Measurements from ENCODE around the gene FERMT3.

Gene FERMT3

GRCh38 chr11:64232967-64233315 is 26.4 kb downstream of the FERMT3 start:
- Histone ChIP-seq H3K9me3 (ENCODE audit: control insufficient read depth, low read depth, low read length) (no peaks in the 10 kb centered on the region), H3K9ac (ENCODE audit: low read length) (no peak overlapping the region), H3K27ac (ENCODE audit: low read length) (no peak overlapping the region), H3K27me3 (ENCODE audit: control insufficient read depth, insufficient read depth, low read length) (peaks cover 30% of the 10 kb centered on the region), H3K4me1 (ENCODE audit: control insufficient read depth, low read depth, low read length) (peaks cover 4% of the 10 kb centered on the region), H3K36me3 (ENCODE audit: control insufficient read depth, low read depth, low read length) (no peaks in the 10 kb centered on the region), H3K4me3 (ENCODE audit: low read length) (no peak overlapping the region)

GRCh38 chr11:64233913-64234586 is 27.5 kb downstream of the FERMT3 start, which contains the start of gene VEGFB:
VEGFB (plus strand) TSS chr11:64234584; CDS start chr11:64234834, 250 bp downstream.
- H3K4me3 ChIP-seq (ENCODE audit: low read length) = peak within 1 kb of the TSS; percentile 56
- peaks cover 30% of the 10 kb centered on the region for H3K27me3 ChIP-seq (ENCODE audit: control insufficient read depth, insufficient read depth, low read length)
- H3K9ac ChIP-seq (ENCODE audit: low read length) = peak within 1 kb of the TSS; percentile 6
- peaks cover 4% of the 10 kb centered on the region for H3K4me1 ChIP-seq (ENCODE audit: control insufficient read depth, low read depth, low read length)
- H3K36me3 ChIP-seq (ENCODE audit: control insufficient read depth, low read depth, low read length) = no peaks in the 10 kb centered on the region
- no peaks in the 10 kb centered on the region for H3K9me3 ChIP-seq (ENCODE audit: control insufficient read depth, low read depth, low read length)
- no peak within 1 kb of the TSS for H3K27ac ChIP-seq (ENCODE audit: low read length)

GRCh38 chr11:64234647-64235379 is 28.3 kb downstream of the FERMT3 start:
- H3K9me3 ChIP-seq (ENCODE audit: control insufficient read depth, low read depth, low read length) = no peaks in the 10 kb centered on the region
- peaks cover 30% of the 10 kb centered on the region for H3K27me3 ChIP-seq (ENCODE audit: control insufficient read depth, insufficient read depth, low read length)
- no peak overlapping the region for H3K9ac ChIP-seq (ENCODE audit: low read length)
- H3K4me1 ChIP-seq (ENCODE audit: control insufficient read depth, low read depth, low read length) = peaks cover 4% of the 10 kb centered on the region
- no peak overlapping the region for H3K27ac ChIP-seq (ENCODE audit: low read length)
- peak overlapping the region; percentile 53 for H3K4me3 ChIP-seq (ENCODE audit: low read length)
- no peaks in the 10 kb centered on the region for H3K36me3 ChIP-seq (ENCODE audit: control insufficient read depth, low read depth, low read length)

- peaks cover 4% of the 10 kb centered on the region for H3K4me1 ChIP-seq (ENCODE audit: control insufficient read depth, low read depth, low read length)
- no peaks in the 10 kb centered on the region for H3K36me3 ChIP-seq (ENCODE audit: control insufficient read depth, low read depth, low read length)
- no peak overlapping the region for H3K27ac ChIP-seq (ENCODE audit: low read length)
- peak overlapping the region; percentile 53 for H3K4me3 ChIP-seq (ENCODE audit: low read length)
- H3K9me3 ChIP-seq (ENCODE audit: control insufficient read depth, low read depth, low read length) = no peaks in the 10 kb centered on the region
- H3K27me3 ChIP-seq (ENCODE audit: control insufficient read depth, insufficient read depth, low read length) = peaks cover 30% of the 10 kb centered on the region
- no peak overlapping the region for H3K9ac ChIP-seq (ENCODE audit: low read length)
Measured at GRCh38 chr11:64235437-64236161, 29.1 kb downstream of the FERMT3 start.

GRCh38 chr11:64237484-64237951 is 31.0 kb downstream of the FERMT3 start:
- Histone ChIP-seq H3K27me3 (ENCODE audit: control insufficient read depth, insufficient read depth, low read length) (peaks cover 21% of the 10 kb centered on the region), H3K36me3 (ENCODE audit: control insufficient read depth, low read depth, low read length) (no peaks in the 10 kb centered on the region), H3K9ac (ENCODE audit: low read length) (no peak overlapping the region), H3K9me3 (ENCODE audit: control insufficient read depth, low read depth, low read length) (no peaks in the 10 kb centered on the region), H3K4me3 (ENCODE audit: low read length) (no peak overlapping the region), H3K4me1 (ENCODE audit: control insufficient read depth, low read depth, low read length) (no peaks in the 10 kb centered on the region), H3K27ac (ENCODE audit: low read length) (no peak overlapping the region)

- Histone ChIP-seq H3K27ac (ENCODE audit: low read length) (no peak overlapping the region), H3K36me3 (ENCODE audit: control insufficient read depth, low read depth, low read length) (no peaks in the 10 kb centered on the region), H3K27me3 (ENCODE audit: control insufficient read depth, insufficient read depth, low read length) (peaks cover 15% of the 10 kb centered on the region), H3K4me3 (ENCODE audit: low read length) (no peak overlapping the region), H3K4me1 (ENCODE audit: control insufficient read depth, low read depth, low read length) (no peaks in the 10 kb centered on the region), H3K9ac (ENCODE audit: low read length) (no peak overlapping the region), H3K9me3 (ENCODE audit: control insufficient read depth, low read depth, low read length) (no peaks in the 10 kb centered on the region)
Measured at GRCh38 chr11:64238076-64238475, 31.6 kb downstream of the FERMT3 start.

GRCh38 chr11:64238999-64239398 is 32.5 kb downstream of the FERMT3 start:
- Histone ChIP-seq H3K27ac (ENCODE audit: low read length) (no peak overlapping the region), H3K9me3 (ENCODE audit: control insufficient read depth, low read depth, low read length) (no peaks in the 10 kb centered on the region), H3K4me3 (ENCODE audit: low read length) (no peak overlapping the region), H3K27me3 (ENCODE audit: control insufficient read depth, insufficient read depth, low read length) (peaks cover 7% of the 10 kb centered on the region), H3K36me3 (ENCODE audit: control insufficient read depth, low read depth, low read length) (peaks cover 9% of the 10 kb centered on the region), H3K4me1 (ENCODE audit: control insufficient read depth, low read depth, low read length) (no peaks in the 10 kb centered on the region), H3K9ac (ENCODE audit: low read length) (no peak overlapping the region)

GRCh38 chr11:64239662-64240434 is 33.3 kb downstream of the FERMT3 start:
- H3K9me3 ChIP-seq (ENCODE audit: control insufficient read depth, low read depth, low read length) = no peaks in the 10 kb centered on the region
- H3K9ac ChIP-seq (ENCODE audit: low read length) = peak overlapping the region; percentile 49
- peak overlapping the region; percentile 49 for H3K27ac ChIP-seq (ENCODE audit: low read length)
- H3K4me3 ChIP-seq (ENCODE audit: low read length) = peak overlapping the region; percentile 66
- H3K4me1 ChIP-seq (ENCODE audit: control insufficient read depth, low read depth, low read length) = no peaks in the 10 kb centered on the region
- peaks cover 7% of the 10 kb centered on the region for H3K27me3 ChIP-seq (ENCODE audit: control insufficient read depth, insufficient read depth, low read length)
- peaks cover 13% of the 10 kb centered on the region for H3K36me3 ChIP-seq (ENCODE audit: control insufficient read depth, low read depth, low read length)

- Histone ChIP-seq H3K4me3 (ENCODE audit: low read length) (peak within 1 kb of the TSS; percentile 66), H3K27me3 (ENCODE audit: control insufficient read depth, insufficient read depth, low read length) (no peaks in the 10 kb centered on the region), H3K36me3 (ENCODE audit: control insufficient read depth, low read depth, low read length) (peaks cover 13% of the 10 kb centered on the region), H3K9me3 (ENCODE audit: control insufficient read depth, low read depth, low read length) (no peaks in the 10 kb centered on the region), H3K4me1 (ENCODE audit: control insufficient read depth, low read depth, low read length) (no peaks in the 10 kb centered on the region), H3K9ac (ENCODE audit: low read length) (peak within 1 kb of the TSS; percentile 80), H3K27ac (ENCODE audit: low read length) (peak within 1 kb of the TSS; percentile 49)
Measured at GRCh38 chr11:64240435-64241240, 34.1 kb downstream of the FERMT3 start, which contains the start of gene FKBP2. FKBP2 (plus strand) TSS chr11:64241095; CDS start chr11:64242388, 1,293 bp downstream.

GRCh38 chr11:64241241-64241490 is 34.6 kb downstream of the FERMT3 start:
- Histone ChIP-seq H3K4me3 (ENCODE audit: low read length) (peak overlapping the region; percentile 66), H3K4me1 (ENCODE audit: control insufficient read depth, low read depth, low read length) (no peaks in the 10 kb centered on the region), H3K9me3 (ENCODE audit: control insufficient read depth, low read depth, low read length) (no peaks in the 10 kb centered on the region), H3K36me3 (ENCODE audit: control insufficient read depth, low read depth, low read length) (peaks cover 13% of the 10 kb centered on the region), H3K27ac (ENCODE audit: low read length) (no peak overlapping the region), H3K27me3 (ENCODE audit: control insufficient read depth, insufficient read depth, low read length) (no peaks in the 10 kb centered on the region), H3K9ac (ENCODE audit: low read length) (peak overlapping the region; percentile 49)
